GM19468 (cell line): Measurements from ENCODE around the gene SNTB2.

Experiments
- ATAC-seq: cut with Tn5 transposase; IDR thresholded peaks from one replicate; pipeline ENCODE4 v1.9.1; 2021; ENCODE audit warnings: mild to moderate bottlenecking, moderate library complexity, moderate number of reproducible peaks; ENCODE audit not compliant: unreplicated experiment; ENCODE audit errors: extremely low read depth

Gene SNTB2

DNA sequence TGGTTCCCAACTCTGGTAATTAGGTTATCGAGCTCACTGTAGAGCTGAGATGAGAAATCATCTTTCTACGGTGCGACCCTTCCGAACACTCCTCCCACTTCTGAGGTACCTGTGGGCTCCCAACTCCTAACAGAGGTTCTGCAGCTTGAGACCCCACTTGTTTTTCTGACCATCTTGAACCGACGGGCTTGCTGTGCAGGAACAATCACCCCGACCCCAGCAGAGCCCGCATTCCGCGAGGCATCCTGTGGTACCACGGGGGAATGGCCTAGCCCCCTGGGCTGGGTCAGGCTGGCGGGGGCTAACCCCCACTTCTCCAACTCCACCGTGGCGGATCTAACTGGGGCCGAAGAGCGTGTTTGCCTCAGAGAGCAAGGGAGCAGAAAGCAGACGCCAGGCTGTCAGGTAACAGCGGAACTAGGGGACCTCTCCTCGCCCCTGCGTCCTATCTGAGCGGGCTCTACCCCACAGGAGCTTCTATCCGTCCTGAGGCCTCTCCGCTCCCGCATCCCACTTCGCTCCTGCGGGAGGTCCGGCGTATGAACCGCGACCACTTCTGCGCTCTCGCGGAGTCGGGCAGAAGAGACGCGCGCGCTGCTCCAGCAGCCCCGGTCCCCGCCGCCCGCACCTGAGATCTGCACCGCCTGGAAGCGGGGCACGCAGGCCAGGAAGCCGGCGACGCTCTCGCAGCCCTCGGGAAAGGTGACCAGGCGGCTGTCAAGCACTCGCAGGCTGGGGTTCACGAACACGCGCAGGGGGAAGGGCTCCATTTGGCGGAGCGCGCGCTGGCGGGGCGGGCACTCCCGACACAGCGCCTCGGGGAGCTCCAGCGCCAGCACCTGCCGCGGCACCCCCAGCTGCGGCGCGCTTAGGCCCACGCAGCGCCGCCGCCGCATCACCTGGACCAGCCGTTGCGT is 142.7 kb downstream of the SNTB2 start:
- no peak for ATAC-seq

GRCh38 chr16:69330286-69331109 is 143.5 kb downstream of the SNTB2 start, which contains the start of gene PDF:
Gene PDF, minus strand, starts transcription at chr16:69330588. Its CDS starts 18 bp downstream, at chr16:69330570.
- ATAC-seq = peak; percentile 88

DNA sequence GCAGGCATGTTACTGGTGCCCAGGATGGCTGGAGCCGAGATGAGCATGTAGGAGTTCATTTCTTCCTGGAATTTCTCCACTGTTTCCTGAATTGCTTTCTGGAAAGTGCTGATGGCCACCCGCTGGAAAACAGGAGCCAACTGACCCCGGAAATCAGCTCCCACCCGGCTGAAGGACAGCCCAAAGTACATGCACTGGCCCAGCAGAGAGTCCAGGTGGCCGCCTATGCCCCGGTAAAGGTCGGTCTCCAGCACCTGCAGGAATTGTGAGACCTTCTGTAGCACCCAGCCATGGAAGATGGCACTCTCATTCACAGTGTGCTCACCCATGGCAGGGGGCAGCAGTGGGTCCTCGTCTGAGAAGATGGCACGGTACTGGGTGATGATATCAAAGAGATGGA is 147.7 kb downstream of the SNTB2 start:
- no peak for ATAC-seq

GRCh38 chr16:69338557-69339288 is 151.8 kb downstream of the SNTB2 start:
- no peak for ATAC-seq

DNA sequence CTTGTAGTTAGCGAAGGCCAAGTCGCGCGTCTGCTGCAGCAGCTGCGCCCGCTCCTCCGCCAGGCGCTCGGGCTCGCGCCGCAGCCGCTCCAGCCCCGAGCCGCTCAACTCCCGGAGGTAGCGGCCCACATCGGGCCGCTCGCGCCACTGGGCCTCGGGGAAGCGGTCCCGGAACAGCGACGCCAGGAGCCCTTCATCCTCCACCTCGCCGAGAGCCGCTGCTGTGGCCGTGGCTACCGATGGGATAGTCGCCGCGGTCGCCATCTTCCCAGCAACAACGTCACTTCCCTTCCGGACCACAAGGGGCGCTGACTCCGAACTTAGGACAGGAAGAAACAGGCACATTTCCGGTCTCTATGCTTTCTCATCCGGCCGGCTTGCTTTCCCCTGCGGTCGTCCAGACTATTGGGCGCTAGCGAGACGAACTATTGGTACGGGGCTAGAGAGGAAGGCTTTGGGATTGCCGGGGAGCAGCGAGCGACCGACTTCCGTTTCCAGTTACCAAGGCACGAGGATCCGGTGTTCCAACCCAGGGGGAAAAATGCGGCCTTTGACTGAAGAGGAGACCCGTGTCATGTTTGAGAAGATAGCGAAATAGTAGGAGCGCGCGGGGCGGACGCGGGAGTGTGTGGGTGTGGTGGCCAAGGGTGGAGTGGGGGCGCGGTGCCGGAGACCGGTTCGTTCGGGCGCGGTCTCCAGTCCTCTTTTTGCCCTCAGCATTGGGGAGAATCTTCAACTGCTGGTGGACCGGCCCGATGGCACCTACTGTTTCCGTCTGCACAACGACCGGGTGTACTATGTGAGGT is 152.5 kb downstream of the SNTB2 start, which contains the start of the genes COG8 and NIP7:
Gene COG8, minus strand, starts transcription at position 276 of the 806 bp plus-strand sequence. Its CDS starts 12 bp downstream, at position 264.
Gene NIP7, plus strand, starts transcription at position 484 of the 806 bp plus-strand sequence. Its CDS starts 58 bp downstream, at position 542.
- ATAC-seq = peak; percentile 85

DNA sequence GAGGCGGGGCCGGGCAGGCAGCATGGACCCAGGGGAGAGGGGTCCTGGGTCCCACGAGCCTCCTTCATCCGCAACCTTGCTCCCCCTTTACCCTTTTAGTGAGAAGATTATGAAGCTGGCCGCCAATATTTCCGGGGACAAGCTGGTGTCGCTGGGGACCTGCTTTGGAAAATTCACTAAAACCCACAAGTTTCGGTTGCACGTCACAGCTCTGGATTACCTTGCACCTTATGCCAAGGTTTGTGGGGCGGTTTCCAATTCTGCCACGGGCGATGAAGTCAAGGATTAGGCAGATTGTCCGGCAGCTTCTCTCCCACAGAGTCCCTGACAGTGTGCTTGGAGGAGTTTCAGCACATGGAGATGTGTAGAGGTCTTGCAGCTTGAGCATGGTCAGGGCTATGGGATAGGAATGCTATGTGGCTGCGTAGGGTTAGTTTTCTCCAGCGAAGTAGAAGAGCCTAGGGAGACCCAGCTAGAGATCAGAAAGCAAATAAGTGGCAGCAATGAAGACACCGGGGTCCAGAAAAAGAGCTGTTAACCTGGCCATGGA is 153.2 kb downstream of the SNTB2 start:
- no peak for ATAC-seq

- ATAC-seq = no peak
These were observed 157.2 kb downstream of the SNTB2 start for GRCh38 chr16:69344171-69344570.

DNA sequence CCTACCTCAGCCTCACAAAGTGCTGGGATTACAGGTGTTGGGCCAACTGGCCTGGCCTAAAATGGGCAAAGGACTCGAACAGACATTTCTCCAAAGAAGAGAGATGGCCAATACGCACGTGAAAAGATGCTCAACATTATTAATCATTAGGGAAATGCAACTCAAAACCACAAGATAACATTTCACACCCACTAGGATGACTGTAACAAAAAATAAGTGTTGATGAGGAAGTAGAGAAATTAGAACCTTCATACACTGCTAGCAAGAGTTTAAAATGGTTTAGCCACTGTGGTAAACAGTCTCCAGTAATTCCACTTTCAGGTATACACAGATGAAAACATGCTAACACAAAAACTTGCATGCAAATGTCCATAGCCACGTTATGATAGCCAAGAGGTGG is 159.0 kb downstream of the SNTB2 start:
- no peak for ATAC-seq

- ATAC-seq = no peak
These were observed 159.7 kb downstream of the SNTB2 start for GRCh38 chr16:69346683-69347082.

GRCh38 chr16:69348222-69348621 is 161.3 kb downstream of the SNTB2 start:
- no peak for ATAC-seq

GRCh38 chr16:69349536-69349935 is 162.6 kb downstream of the SNTB2 start:
- no peak for ATAC-seq

DNA sequence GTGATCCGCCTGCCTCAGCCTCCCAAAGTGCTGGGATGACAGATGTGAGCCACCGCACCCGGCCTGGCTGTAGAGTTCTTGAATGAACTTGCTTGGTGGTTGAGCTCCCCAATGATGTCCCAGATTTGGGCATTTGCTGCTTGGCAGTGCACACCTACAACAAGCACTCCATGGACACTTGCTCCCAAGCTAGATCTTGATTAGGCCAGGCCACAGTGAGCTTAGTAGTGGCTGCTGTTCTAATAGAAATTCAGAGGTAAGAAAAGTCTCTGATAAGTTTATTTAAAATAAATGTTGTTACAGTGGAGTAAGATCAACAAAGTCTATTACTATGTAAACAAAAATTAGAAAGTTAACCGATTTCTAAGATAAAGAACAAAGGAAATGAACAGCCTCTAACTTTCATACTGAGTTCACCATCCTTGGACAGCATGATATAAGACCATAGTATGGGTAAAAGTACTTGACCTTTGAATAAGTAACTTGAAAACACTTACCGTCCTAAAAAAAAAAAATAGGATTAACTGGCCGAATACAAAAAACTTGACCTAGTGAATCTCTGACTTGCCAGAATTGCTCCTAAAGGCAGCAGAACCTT is 163.7 kb downstream of the SNTB2 start:
- ATAC-seq = no peak

- ATAC-seq = no peak
These were observed 164.5 kb downstream of the SNTB2 start, which contains the start of gene TMED6 for GRCh38 chr16:69351309-69352027. Gene TMED6, minus strand, starts transcription at chr16:69351786. Its CDS starts 33 bp downstream, at chr16:69351753.
